Transverse colon (tissue), 4 donors: Measurements from ENCODE around the gene TIMP3. TPM values are rescaled to one million over a fixed set of nuclear protein-coding genes. Genes with fewer than 3 reads are reported as not detected.

ENCODE experiments used
- DNase-seq: peaks from one replicate; pipeline ENCODE4 v3.0.0-alpha.2; 2019
- H3K27ac ChIP-seq, 4 donors: fragments of 200-600 bp; sonication (generic); 2 replicates each; pipeline ENCODE4 v1.5.1; 2016 to 2018; ENCODE audit warnings: inconsistent platforms in 4 of 4
- H3K27me3 ChIP-seq: fragments of 200-600 bp; sonication (generic); 2 replicates; pipeline ENCODE4 v1.5.1; 2017; ENCODE audit warnings: inconsistent platforms
- H3K36me3 ChIP-seq, 4 donors: fragments of 200-600 bp; sonication (generic); 2 replicates each; pipeline ENCODE4 v1.5.1; 2017 to 2019; ENCODE audit warnings: inconsistent platforms in 4 of 4
- H3K4me1 ChIP-seq, 4 donors: fragments of 200-600 bp; sonication (generic); 2 replicates each; pipeline ENCODE4 v1.5.1; 2017 to 2020; ENCODE audit warnings: inconsistent platforms in 4 of 4
- H3K4me3 ChIP-seq, 4 donors: fragments of 200-600 bp; sonication (generic); 1 replicate in 1 of 4; 2 replicates in 3 of 4; pipeline versions ENCODE4 v1.5.1 to v1.6.1; 2017 to 2019; ENCODE audit warnings: inconsistent platforms in 4 of 4
- H3K9me3 ChIP-seq, 2 donors: fragments of 200-600 bp; sonication (generic); 2 replicates each; pipeline ENCODE4 v1.5.1; 2017 to 2019; ENCODE audit warnings: inconsistent platforms in 2 of 2
- CTCF ChIP-seq, 5 experiments: fragments of 200-600 bp in 3 of 5; fragments of 450-650 bp in 2 of 5; sonication (generic) in 3 of 5; IDR thresholded peaks; 1 replicate in 2 of 5; 2 replicates in 3 of 5; pipeline ENCODE4 v1.5.1; 2016 to 2017; ENCODE audit warnings: antibody characterized with exemption in 5 of 5, inconsistent platforms in 3 of 5, mild to moderate bottlenecking in 2 of 5, moderate library complexity in 1 of 5
- EP300 ChIP-seq: sonication (generic); formaldehyde crosslinking; IDR thresholded peaks from one replicate; pipeline ENCODE4 v1.6.1; 2017; ENCODE audit warnings: antibody characterized with exemption, low read depth
- POLR2A ChIP-seq: fragments of 450-650 bp; IDR thresholded peaks from one replicate; pipeline ENCODE4 v1.6.1; 2016; ENCODE audit warnings: antibody characterized with exemption, mild to moderate bottlenecking, moderate library complexity
- POLR2AphosphoS5 ChIP-seq, 3 donors: sonication (generic); formaldehyde crosslinking; IDR thresholded peaks; one replicate each; pipeline ENCODE4 v1.6.1; 2016; ENCODE audit warnings: antibody characterized with exemption in 3 of 3
- WGBS, 2 donors: methylation state at CpG; one replicate each; pipeline ENCODE4 v1.1.5; 2018; ENCODE audit warnings: low coverage in 1 of 2; 5-methylcytosine and 5-hydroxymethylcytosine counted together
- in situ Hi-C, 4 donors: fragments of 200-750 bp; cut with MboI; loops; one replicate each; pipeline versions ENCODE4 v1.15.0 to v1.15.1; 2017; ENCODE audit warnings: low sequenced_read_pairs in 3 of 4, low pct_ligation_motif_present in 1 of 4, low pct_unique_long_range_greater_than_20kb in 1 of 4
- intact Hi-C: fragments of 100-400 bp; cut with DNase I; formaldehyde crosslinking; loops from one replicate; pipeline ENCODE4 v1.15.1; 2023; ENCODE audit warnings: low total_unique reads
- total RNA-seq, 4 donors: library from RNA; depleted of rRNA; stranded (reverse); fragments of >200 nt; gene quantifications; one replicate each; pipeline ENCODE4 v1.1.0, GENCODE V29; 2016

Gene TIMP3
- total RNA-seq, 4 donors from 2014 or later: 49.7 to 158 (median 62.4) TPM

DNA sequence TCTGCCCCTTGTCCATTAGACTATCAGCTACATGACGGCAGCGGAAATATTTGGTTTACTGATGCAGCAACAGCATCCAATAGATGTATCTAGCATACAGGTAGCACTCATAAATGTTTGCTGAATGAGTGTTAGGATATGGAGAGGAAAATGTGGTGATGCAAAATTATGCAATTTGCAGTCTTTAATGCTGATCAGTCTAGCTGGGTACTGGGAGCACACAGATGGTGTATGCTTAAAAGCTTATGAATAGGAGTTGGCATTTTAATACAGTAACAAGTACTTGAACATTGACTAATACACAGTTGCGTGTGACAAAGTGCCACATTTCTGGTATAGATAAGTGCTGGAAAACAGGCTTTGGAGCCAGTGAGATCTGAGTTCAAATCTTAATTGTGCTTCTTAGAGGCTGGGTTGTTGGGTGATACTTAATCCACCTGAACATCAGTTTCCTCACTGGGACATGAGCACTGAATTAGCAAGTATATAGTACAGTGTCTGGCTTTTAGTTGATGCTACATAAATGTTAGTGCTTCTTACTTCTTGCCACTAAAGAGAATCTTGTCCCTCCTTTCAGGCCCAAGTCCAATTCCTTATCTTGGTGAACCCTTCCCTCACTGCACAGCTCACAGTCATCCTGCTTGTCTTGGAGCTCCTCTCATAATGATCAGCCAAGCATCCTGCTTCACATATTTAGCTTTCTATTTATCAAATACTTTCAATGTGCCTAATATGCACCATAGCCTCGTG, 99.6 kb downstream of the TIMP3 start:
- no peak for DNase-seq
- in situ Hi-C loops: no loop called here
- H3K4me1 ChIP-seq: no peaks in the 10 kb centered on the region
- no peak overlapping the region for H3K27ac ChIP-seq
- 82 to 88% methylated on average over 4 of the region's 4 CpGs for WGBS, 2 donors
- no peaks in the 10 kb centered on the region for H3K9me3 ChIP-seq
- no peak overlapping the region for H3K4me3 ChIP-seq
- H3K27me3 ChIP-seq: no peaks in the 10 kb centered on the region
- no peaks in the 10 kb centered on the region for H3K36me3 ChIP-seq
- TF ChIP-seq POLR2AphosphoS5 (IDR thresholded peaks at IDR 0.05): no peak
- no peak for TF ChIP-seq POLR2A
- no peak for TF ChIP-seq CTCF (IDR thresholded peaks at IDR 0.05)
- TF ChIP-seq EP300: no peak
- intact Hi-C loops: no loop called here

GRCh38 chr22:32901925-32902324, 100.4 kb downstream of the TIMP3 start:
- no peaks in the 10 kb centered on the region for H3K4me1 ChIP-seq
- TF ChIP-seq POLR2A (no peak), EP300 (no peak), CTCF (IDR thresholded peaks at IDR 0.05) (no peak), POLR2AphosphoS5 (IDR thresholded peaks at IDR 0.05) (no peak)
- intact Hi-C loops: no loop called here
- 0% methylated on average over 1 of the region's 1 CpG for WGBS, 2 donors
- no peak overlapping the region for H3K4me3 ChIP-seq
- H3K36me3 ChIP-seq: no peaks in the 10 kb centered on the region
- no peaks in the 10 kb centered on the region for H3K27me3 ChIP-seq
- no peak for DNase-seq
- in situ Hi-C loops: no loop called here
- no peak overlapping the region for H3K27ac ChIP-seq
- no peaks in the 10 kb centered on the region for H3K9me3 ChIP-seq

DNA sequence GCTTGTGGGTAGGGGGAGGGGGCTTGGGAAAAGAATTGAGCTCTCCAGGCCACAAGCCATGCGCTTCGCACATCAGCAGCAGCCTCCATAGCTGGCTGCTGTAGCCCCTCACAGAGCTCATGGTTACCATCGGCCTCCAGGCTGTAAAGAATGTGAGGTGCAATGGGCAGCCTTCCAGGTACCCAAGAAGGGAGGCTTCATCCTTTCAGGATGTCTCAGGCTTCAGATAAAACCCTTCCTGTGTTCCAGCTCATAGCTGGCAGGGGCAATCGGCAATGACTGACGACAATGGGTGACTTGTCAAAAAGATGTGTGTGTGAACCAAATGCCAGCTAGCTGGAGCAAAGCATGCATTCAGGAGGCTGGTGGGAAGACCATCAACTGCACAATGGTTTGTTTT, 102.0 kb downstream of the TIMP3 start:
- DNase-seq: no peak
- Histone ChIP-seq H3K27ac (no peak overlapping the region), H3K4me3 (no peak overlapping the region), H3K36me3 (no peaks in the 10 kb centered on the region), H3K4me1 (no peaks in the 10 kb centered on the region), H3K9me3 (no peaks in the 10 kb centered on the region), H3K27me3 (no peaks in the 10 kb centered on the region)
- intact Hi-C loops: no loop called here
- TF ChIP-seq POLR2AphosphoS5 (IDR thresholded peaks at IDR 0.05) (no peak), POLR2A (no peak), EP300 (no peak), CTCF (IDR thresholded peaks at IDR 0.05) (no peak)
- WGBS, 2 donors: 85% methylated on average over 5 of the region's 5 CpGs; no CpG with 5 or more reads in 1 of the 2 donors
- in situ Hi-C loops: no loop called here

DNA sequence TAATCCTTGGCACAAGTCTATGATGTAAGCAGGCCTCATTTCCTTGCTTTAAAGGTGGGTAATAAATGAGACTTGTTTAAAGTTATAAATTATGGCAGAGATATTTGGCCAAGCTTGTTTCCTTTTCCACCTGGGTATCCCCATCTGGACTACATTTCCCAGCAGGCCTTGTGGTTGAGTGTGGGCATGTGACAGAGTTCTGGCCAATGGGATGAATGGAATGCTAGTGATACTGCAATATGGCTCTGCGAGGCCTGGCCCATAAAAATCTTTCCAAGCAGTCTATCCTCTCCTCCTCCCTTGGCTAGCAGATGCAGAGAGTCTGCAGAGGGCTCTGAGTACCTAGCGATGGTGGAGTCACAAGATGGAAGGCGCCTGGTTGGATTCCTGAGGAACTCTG, 102.5 kb downstream of the TIMP3 start:
- in situ Hi-C loops (no loop called here), intact Hi-C loops (no loop called here)
- Histone ChIP-seq H3K36me3 (no peaks in the 10 kb centered on the region), H3K4me3 (no peak overlapping the region), H3K9me3 (no peaks in the 10 kb centered on the region), H3K4me1 (no peaks in the 10 kb centered on the region), H3K27ac (no peak overlapping the region), H3K27me3 (no peaks in the 10 kb centered on the region)
- DNase-seq: peak; percentile 15
- 42 to 71% methylated on average over 3 of the region's 3 CpGs for WGBS, 2 donors
- no peak for TF ChIP-seq POLR2A
- TF ChIP-seq EP300: no peak
- no peak for TF ChIP-seq CTCF (IDR thresholded peaks at IDR 0.05)
- TF ChIP-seq POLR2AphosphoS5 (IDR thresholded peaks at IDR 0.05): no peak
